ENCODE measurements around the gene CARMIL3. TPM values are rescaled to one million over a fixed set of nuclear protein-coding genes. Genes with fewer than 3 reads are reported as not detected.
"Not testable (repeated sequence)": the region's sequence is repeated elsewhere in the genome, so short reads cannot be mapped to it uniquely, and the experiment has no call there.

Gene CARMIL3
- total and polyA plus RNA-seq, 2 of the 8 experiments (the other 6 are each of a cell fraction or from before 2014, with no cell fraction given), result 6.0 to 9.0 TPM

- H3K23me2 ChIP-seq (ENCODE audit: low read depth, low read length), result no peaks in the 10 kb centered on the region
- no peak overlapping the region for H4K8ac ChIP-seq (ENCODE audit: extremely low read depth, insufficient read depth, low read length)
- no peak overlapping the region for H3K4me3 ChIP-seq (ENCODE audit: extremely low read depth in 1 of 4, insufficient read depth in 2 of 4, low read depth in 3 of 4, low read length in 4 of 4)
- no peaks in the 10 kb centered on the region for H3K9me3 ChIP-seq (ENCODE audit: insufficient read depth in 2 of 2, low read depth in 1 of 2, low read length in 1 of 2)
- H3K27ac ChIP-seq (ENCODE audit: low read depth, low read length), result no peak overlapping the region
- no peak overlapping the region for H3K23ac ChIP-seq (ENCODE audit: insufficient read length)
- no peak overlapping the region for H3K56ac ChIP-seq (replicated peaks; ENCODE audit: insufficient read length, low read depth, low read length)
- H3K4ac ChIP-seq (replicated peaks; ENCODE audit: insufficient read length, low read depth, low read length), result no peak overlapping the region
- H3K9ac ChIP-seq (replicated peaks in 1 of 4; ENCODE audit: extremely low read depth in 1 of 4, low read depth in 3 of 4, low read length in 3 of 4), result no peak overlapping the region
- H3K79me1 ChIP-seq (ENCODE audit: low read depth, low read length), result no peaks in the 10 kb centered on the region
- no peak overlapping the region for H3K18ac ChIP-seq (ENCODE audit: extremely low read depth, low read length)
- H4K5ac ChIP-seq (ENCODE audit: insufficient read length, low read depth, low read length), result no peak overlapping the region
- no peak overlapping the region for H2BK12ac ChIP-seq (ENCODE audit: low read depth, low read length)
- ChIA-PET CTCF (ENCODE audit: partially characterized antibody) (interaction anchor here (0.8 to 7.1 kb wide), 4 partner anchors 15 to 66 kb away, joined by 3 to 33 read pairs (median 4); no protein-coding TSS in a partner anchor), POLR2A (ENCODE audit: partially characterized antibody) (interaction anchor here (0.6 to 1.3 kb wide), 4 partner anchors 8 to 62 kb away, joined by 3 to 4 read pairs (median 3); no protein-coding TSS in a partner anchor)
- H2BK5ac ChIP-seq (ENCODE audit: low read depth, low read length), result no peak overlapping the region
- H3K4me2 ChIP-seq (ENCODE audit: insufficient read depth in 1 of 2, low read depth in 2 of 2, low read length in 2 of 2), result no peak overlapping the region
- H2AK5ac ChIP-seq (ENCODE audit: low read depth, low read length), result no peak overlapping the region
- H4K91ac ChIP-seq (replicated peaks; ENCODE audit: insufficient read length, low read length), result no peak overlapping the region
- no peak overlapping the region for H2BK120ac ChIP-seq (replicated peaks; ENCODE audit: low read depth, low read length)
- DNase-seq (ENCODE audit: low read depth in 1 of 2, low spot score in 2 of 2) (no peak), FAIRE-seq (no peak)
- no peak overlapping the region for H2BK15ac ChIP-seq (ENCODE audit: low read length)
- H4K20me1 ChIP-seq (replicated peaks in 1 of 2; ENCODE audit: control insufficient read depth in 1 of 2, insufficient read depth in 2 of 2, low read length in 2 of 2), result no peaks in the 10 kb centered on the region
- no peak for TF ChIP-seq GTF2F1 (IDR thresholded peaks at IDR 0.05; ENCODE audit: borderline replicate concordance, low read depth, low read length)
- no peak overlapping the region for H2AFZ ChIP-seq (ENCODE audit: low read length)
- H3K79me2 ChIP-seq (ENCODE audit: control insufficient read depth in 1 of 2, insufficient read depth in 2 of 2, low read length in 2 of 2), result no peaks in the 10 kb centered on the region
- H3K14ac ChIP-seq (ENCODE audit: insufficient read length), result no peak overlapping the region
- no peaks in the 10 kb centered on the region; a peak in 1 of 7 replicates for H3K4me1 ChIP-seq (replicated peaks in 1 of 4; ENCODE audit: control insufficient read depth in 3 of 4, insufficient read depth in 4 of 4, low read length in 3 of 4)
- no peaks in the 10 kb centered on the region for H3K36me3 ChIP-seq (ENCODE audit: control insufficient read depth in 2 of 4, insufficient read depth in 4 of 4, low read length in 3 of 4)
- no peaks in the 10 kb centered on the region for H3K27me3 ChIP-seq (replicated peaks in 1 of 4; ENCODE audit: control insufficient read depth in 3 of 4, extremely low read depth in 1 of 4, insufficient read depth in 3 of 4, low read length in 3 of 4)
- H2BK20ac ChIP-seq (ENCODE audit: low read length), result no peak overlapping the region
- WGBS, 2 experiments (ENCODE audit: extremely low coverage in 1 of 2, insufficient coverage in 1 of 2, insufficient read length in 1 of 2, insufficient replicate concordance in 2 of 2, low coverage in 1 of 2, low lambda C conversion rate in 2 of 2, missing lambda C conversion rate in 1 of 2), result 79% methylated on average over 5 of the region's 5 CpGs; no CpG with 5 or more reads in 1 of the 2 experiments
These were observed 9.1 kb upstream of the CARMIL3 start for GRCh38 chr14:24042746-24043145.

GRCh38 chr14:24049002-24049401 is 2.8 kb upstream of the CARMIL3 start:
- H3K4me1 ChIP-seq (replicated peaks in 1 of 4; ENCODE audit: control insufficient read depth in 3 of 4, insufficient read depth in 4 of 4, low read length in 3 of 4); H4K91ac ChIP-seq (replicated peaks; ENCODE audit: insufficient read length, low read length); H3K36me3 ChIP-seq (ENCODE audit: control insufficient read depth in 2 of 4, insufficient read depth in 4 of 4, low read length in 3 of 4); H3K18ac ChIP-seq (ENCODE audit: extremely low read depth, low read length); H3K56ac ChIP-seq (replicated peaks; ENCODE audit: insufficient read length, low read depth, low read length); H4K20me1 ChIP-seq (replicated peaks in 1 of 2; ENCODE audit: control insufficient read depth in 1 of 2, insufficient read depth in 2 of 2, low read length in 2 of 2); H3K79me2 ChIP-seq (ENCODE audit: control insufficient read depth in 1 of 2, insufficient read depth in 2 of 2, low read length in 2 of 2); H2BK20ac ChIP-seq (ENCODE audit: low read length); H2AFZ ChIP-seq (ENCODE audit: low read length); H3K79me1 ChIP-seq (ENCODE audit: low read depth, low read length); H2AK5ac ChIP-seq (ENCODE audit: low read depth, low read length); H2BK120ac ChIP-seq (replicated peaks; ENCODE audit: low read depth, low read length); H3K9me3 ChIP-seq (ENCODE audit: insufficient read depth in 2 of 2, low read depth in 1 of 2, low read length in 1 of 2); H3K27me3 ChIP-seq (replicated peaks in 1 of 4; ENCODE audit: control insufficient read depth in 3 of 4, extremely low read depth in 1 of 4, insufficient read depth in 3 of 4, low read length in 3 of 4); H2BK12ac ChIP-seq (ENCODE audit: low read depth, low read length); H3K4me3 ChIP-seq (ENCODE audit: extremely low read depth in 1 of 4, insufficient read depth in 2 of 4, low read depth in 3 of 4, low read length in 4 of 4); H3K4ac ChIP-seq (replicated peaks; ENCODE audit: insufficient read length, low read depth, low read length); H4K5ac ChIP-seq (ENCODE audit: insufficient read length, low read depth, low read length); DNase-seq (ENCODE audit: low read depth in 1 of 2, low spot score in 2 of 2); H3K23me2 ChIP-seq (ENCODE audit: low read depth, low read length); FAIRE-seq; H3K23ac ChIP-seq (ENCODE audit: insufficient read length); H3K9ac ChIP-seq (replicated peaks in 1 of 4; ENCODE audit: extremely low read depth in 1 of 4, low read depth in 3 of 4, low read length in 3 of 4); H3K4me2 ChIP-seq (ENCODE audit: insufficient read depth in 1 of 2, low read depth in 2 of 2, low read length in 2 of 2); H3K14ac ChIP-seq (ENCODE audit: insufficient read length); H2BK5ac ChIP-seq (ENCODE audit: low read depth, low read length); H2BK15ac ChIP-seq (ENCODE audit: low read length); H3K27ac ChIP-seq (ENCODE audit: low read depth, low read length); H4K8ac ChIP-seq (ENCODE audit: extremely low read depth, insufficient read depth, low read length): not testable (repeated sequence)
- 92% methylated on average over 2 of the region's 2 CpGs; no CpG with 5 or more reads in 1 of the 2 experiments for WGBS, 2 experiments (ENCODE audit: extremely low coverage in 1 of 2, insufficient coverage in 1 of 2, insufficient read length in 1 of 2, insufficient replicate concordance in 2 of 2, low coverage in 1 of 2, low lambda C conversion rate in 2 of 2, missing lambda C conversion rate in 1 of 2)
- CTCF ChIA-PET (ENCODE audit: partially characterized antibody), result interaction anchor here (1.8 to 2.6 kb wide), 2 partner anchors 9 to 11 kb away, joined by 5 to 10 read pairs; no protein-coding TSS in a partner anchor
- POLR2A ChIA-PET (ENCODE audit: partially characterized antibody), result interaction anchor here (8.0 kb wide), 1 partner anchor 45 kb away, joined by 57 read pairs; the partner anchor contains the start of gene PCK2

All from H1 (cell line).